Measurements from ENCODE around the gene NRXN3.

NRXN3 gene

GRCh38 chr14:79306546-79306945 lies 1136.4 kb downstream of the NRXN3 start:
- Histone ChIP-seq H3K27me3 (ENCODE audit: insufficient read depth, low read length) (no peaks in the 10 kb centered on the region), H3K36me3 (ENCODE audit: insufficient read depth, low read length) (no peaks in the 10 kb centered on the region), H3K4me2 (ENCODE audit: low read length) (no peak overlapping the region), H3K9ac (ENCODE audit: low read length) (no peak overlapping the region), H3K9me3 (ENCODE audit: low read length) (no peaks in the 10 kb centered on the region), H3K4me3 (ENCODE audit: low read depth, low read length, poor library complexity, severe bottlenecking) (no peak overlapping the region), H3K79me2 (ENCODE audit: insufficient read depth, low read length) (no peaks in the 10 kb centered on the region), H3K27ac (ENCODE audit: low read depth, low read length, poor library complexity, severe bottlenecking) (no peak overlapping the region), H3K9me2 (ENCODE audit: low read depth, low read length) (no peaks in the 10 kb centered on the region), H4K20me1 (ENCODE audit: insufficient read depth, low read length) (no peaks in the 10 kb centered on the region), H3K4me1 (ENCODE audit: insufficient read depth, low read length, severe bottlenecking) (no peaks in the 10 kb centered on the region), H2AFZ (ENCODE audit: low read length) (no peak overlapping the region), H3F3A (ENCODE audit: insufficient read depth, low read length) (no peaks in the 10 kb centered on the region)
- TF ChIP-seq EZH2 (IDR thresholded peaks at IDR 0.05; ENCODE audit: borderline replicate concordance, low read length), result no peak
- no peak for TF ChIP-seq CTCF (IDR thresholded peaks at IDR 0.05; ENCODE audit: low read length)

DNA sequence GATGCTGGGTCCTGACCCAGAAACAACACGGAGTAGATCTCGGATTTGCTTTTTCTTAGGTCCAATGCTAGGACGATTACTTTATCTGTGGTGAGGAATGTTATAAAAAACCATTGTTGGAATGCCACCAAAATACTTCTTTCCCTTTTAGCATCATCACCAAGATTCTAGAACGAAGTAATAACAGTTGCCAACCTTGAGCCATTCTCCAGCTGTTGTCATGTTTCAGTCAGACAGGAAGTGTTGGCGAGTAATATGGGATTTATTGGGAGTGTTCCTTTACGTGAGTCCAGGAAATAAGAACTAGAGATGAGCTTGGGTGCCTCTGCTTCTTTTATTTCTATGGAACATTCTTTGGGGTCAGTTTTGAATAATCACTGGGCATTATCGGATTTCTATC lies 1148.2 kb downstream of the NRXN3 start:
- no peaks in the 10 kb centered on the region for H3K27me3 ChIP-seq (ENCODE audit: insufficient read depth, low read length)
- no peak overlapping the region for H3K27ac ChIP-seq (ENCODE audit: low read depth, low read length, poor library complexity, severe bottlenecking)
- no peak overlapping the region for H3K4me2 ChIP-seq (ENCODE audit: low read length)
- no peaks in the 10 kb centered on the region for H3K79me2 ChIP-seq (ENCODE audit: insufficient read depth, low read length)
- H3K9me3 ChIP-seq (ENCODE audit: low read length), result no peaks in the 10 kb centered on the region
- H3K9me2 ChIP-seq (ENCODE audit: low read depth, low read length), result no peaks in the 10 kb centered on the region
- H3K4me3 ChIP-seq (ENCODE audit: low read depth, low read length, poor library complexity, severe bottlenecking), result no peak overlapping the region
- TF ChIP-seq EZH2 (IDR thresholded peaks at IDR 0.05; ENCODE audit: borderline replicate concordance, low read length) (no peak), CTCF (IDR thresholded peaks at IDR 0.05; ENCODE audit: low read length) (no peak)
- H3K9ac ChIP-seq (ENCODE audit: low read length), result no peak overlapping the region
- H2AFZ ChIP-seq (ENCODE audit: low read length), result no peak overlapping the region
- H4K20me1 ChIP-seq (ENCODE audit: insufficient read depth, low read length), result no peaks in the 10 kb centered on the region
- H3K4me1 ChIP-seq (ENCODE audit: insufficient read depth, low read length, severe bottlenecking), result no peaks in the 10 kb centered on the region
- H3K36me3 ChIP-seq (ENCODE audit: insufficient read depth, low read length), result no peaks in the 10 kb centered on the region
- no peaks in the 10 kb centered on the region for H3F3A ChIP-seq (ENCODE audit: insufficient read depth, low read length)

GRCh38 chr14:79320561-79320960 lies 1150.4 kb downstream of the NRXN3 start:
- no peaks in the 10 kb centered on the region for H4K20me1 ChIP-seq (ENCODE audit: insufficient read depth, low read length)
- H3K4me1 ChIP-seq (ENCODE audit: insufficient read depth, low read length, severe bottlenecking), result no peaks in the 10 kb centered on the region
- H3K4me2 ChIP-seq (ENCODE audit: low read length), result no peak overlapping the region
- TF ChIP-seq EZH2 (IDR thresholded peaks at IDR 0.05; ENCODE audit: borderline replicate concordance, low read length) (no peak), CTCF (IDR thresholded peaks at IDR 0.05; ENCODE audit: low read length) (no peak)
- H3K79me2 ChIP-seq (ENCODE audit: insufficient read depth, low read length), result no peaks in the 10 kb centered on the region
- H3K36me3 ChIP-seq (ENCODE audit: insufficient read depth, low read length), result no peaks in the 10 kb centered on the region
- H3K27ac ChIP-seq (ENCODE audit: low read depth, low read length, poor library complexity, severe bottlenecking), result no peak overlapping the region
- H3K9ac ChIP-seq (ENCODE audit: low read length), result no peak overlapping the region
- no peaks in the 10 kb centered on the region for H3F3A ChIP-seq (ENCODE audit: insufficient read depth, low read length)
- no peak overlapping the region for H3K4me3 ChIP-seq (ENCODE audit: low read depth, low read length, poor library complexity, severe bottlenecking)
- H3K9me2 ChIP-seq (ENCODE audit: low read depth, low read length), result no peaks in the 10 kb centered on the region
- H2AFZ ChIP-seq (ENCODE audit: low read length), result no peak overlapping the region
- H3K9me3 ChIP-seq (ENCODE audit: low read length), result no peaks in the 10 kb centered on the region
- H3K27me3 ChIP-seq (ENCODE audit: insufficient read depth, low read length), result no peaks in the 10 kb centered on the region

All from OCI-LY1 (cell line).